ENCODE data around the gene ADAMTS1.

Gene ADAMTS1

GRCh38 chr21:26840912-26841311 lies 4.3 kb downstream of the ADAMTS1 start:
- no peaks in the 10 kb centered on the region for H3K9me2 ChIP-seq (replicated peaks; ENCODE audit: low read depth, low read length)
- no peak overlapping the region for H3K9ac ChIP-seq (ENCODE audit: low read depth, low read length, poor library complexity, severe bottlenecking)
- no peaks in the 10 kb centered on the region for H3K36me3 ChIP-seq (ENCODE audit: insufficient read depth, low read length)
- H3K9me3 ChIP-seq (ENCODE audit: insufficient read depth, low read depth, low read length) = no peaks in the 10 kb centered on the region
- H4K20me1 ChIP-seq (ENCODE audit: insufficient read depth, low read length, poor library complexity, severe bottlenecking) = no peaks in the 10 kb centered on the region
- no peak overlapping the region for H3K4me2 ChIP-seq (ENCODE audit: low read depth, low read length, poor library complexity, severe bottlenecking)
- H3K4me3 ChIP-seq (ENCODE audit: low read length, poor library complexity, severe bottlenecking) = no peak overlapping the region
- no peaks in the 10 kb centered on the region for H3F3A ChIP-seq (ENCODE audit: low read depth)
- no peaks in the 10 kb centered on the region for H3K79me2 ChIP-seq (ENCODE audit: insufficient read depth, low read length)
- no peak overlapping the region for H2AFZ ChIP-seq (ENCODE audit: low read length)
- H3K27me3 ChIP-seq (ENCODE audit: insufficient read depth, low read length, poor library complexity, severe bottlenecking) = peaks cover 23% of the 10 kb centered on the region
- H3K4me1 ChIP-seq (ENCODE audit: insufficient read depth, low read length, poor library complexity, severe bottlenecking) = no peaks in the 10 kb centered on the region
- TF ChIP-seq CTCF (conservative IDR thresholded peaks at IDR 0.05; ENCODE audit: low read length) (no peak), EZH2phosphoT487 (IDR thresholded peaks at IDR 0.05; ENCODE audit: borderline replicate concordance) (no peak)

- Histone ChIP-seq H3K36me3 (ENCODE audit: insufficient read depth, low read length) (no peaks in the 10 kb centered on the region), H3K4me3 (ENCODE audit: low read length, poor library complexity, severe bottlenecking) (no peak overlapping the region), H3K9me2 (replicated peaks; ENCODE audit: low read depth, low read length) (no peaks in the 10 kb centered on the region)
Measured at GRCh38 chr21:26840201-26840600, 5.0 kb downstream of the ADAMTS1 start.

GRCh38 chr21:26837539-26837938 lies 7.7 kb downstream of the ADAMTS1 start:
- Histone ChIP-seq H3K9ac (ENCODE audit: low read depth, low read length, poor library complexity, severe bottlenecking) (no peak overlapping the region), H3K4me3 (ENCODE audit: low read length, poor library complexity, severe bottlenecking) (no peak overlapping the region), H3K4me2 (ENCODE audit: low read depth, low read length, poor library complexity, severe bottlenecking) (no peak overlapping the region), H3K27me3 (ENCODE audit: insufficient read depth, low read length, poor library complexity, severe bottlenecking) (no peaks in the 10 kb centered on the region), H3K9me3 (ENCODE audit: insufficient read depth, low read depth, low read length) (no peaks in the 10 kb centered on the region; the same call in 1 of the 2 replicates), H3K79me2 (ENCODE audit: insufficient read depth, low read length) (no peaks in the 10 kb centered on the region), H3F3A (ENCODE audit: low read depth) (no peaks in the 10 kb centered on the region), H4K20me1 (ENCODE audit: insufficient read depth, low read length, poor library complexity, severe bottlenecking) (no peaks in the 10 kb centered on the region), H3K36me3 (ENCODE audit: insufficient read depth, low read length) (no peaks in the 10 kb centered on the region), H3K9me2 (replicated peaks; ENCODE audit: low read depth, low read length) (no peaks in the 10 kb centered on the region), H2AFZ (ENCODE audit: low read length) (no peak overlapping the region), H3K4me1 (ENCODE audit: insufficient read depth, low read length, poor library complexity, severe bottlenecking) (no peaks in the 10 kb centered on the region)
- TF ChIP-seq EZH2phosphoT487 (IDR thresholded peaks at IDR 0.05; ENCODE audit: borderline replicate concordance) (no peak), CTCF (conservative IDR thresholded peaks at IDR 0.05; ENCODE audit: low read length) (no peak)

More at GRCh38 chr21:26840201-26840600, 5.0 kb downstream of the ADAMTS1 start:
- no peak overlapping the region for H3K4me2 ChIP-seq (ENCODE audit: low read depth, low read length, poor library complexity, severe bottlenecking)
- H3K4me1 ChIP-seq (ENCODE audit: insufficient read depth, low read length, poor library complexity, severe bottlenecking) = no peaks in the 10 kb centered on the region
- H2AFZ ChIP-seq (ENCODE audit: low read length) = no peak overlapping the region
- H3K9ac ChIP-seq (ENCODE audit: low read depth, low read length, poor library complexity, severe bottlenecking) = no peak overlapping the region
- H3K9me3 ChIP-seq (ENCODE audit: insufficient read depth, low read depth, low read length) = no peaks in the 10 kb centered on the region
- no peaks in the 10 kb centered on the region for H3F3A ChIP-seq (ENCODE audit: low read depth)
- H3K79me2 ChIP-seq (ENCODE audit: insufficient read depth, low read length) = no peaks in the 10 kb centered on the region
- TF ChIP-seq EZH2phosphoT487 (IDR thresholded peaks at IDR 0.05; ENCODE audit: borderline replicate concordance) (no peak), CTCF (conservative IDR thresholded peaks at IDR 0.05; ENCODE audit: low read length) (no peak)
- H3K27me3 ChIP-seq (ENCODE audit: insufficient read depth, low read length, poor library complexity, severe bottlenecking) = peaks cover 16% of the 10 kb centered on the region
- H4K20me1 ChIP-seq (ENCODE audit: insufficient read depth, low read length, poor library complexity, severe bottlenecking) = no peaks in the 10 kb centered on the region
